ENCODE data around the gene TRIM33.
"Not testable (repeated sequence)": the region's sequence is repeated elsewhere in the genome, so short reads cannot be mapped to it uniquely, and the experiment has no call there.

Gene TRIM33

GRCh38 chr1:114384922-114385321, 126.1 kb downstream of the TRIM33 start:
- Mint-ChIP-seq H3K27ac (no peak overlapping the region), H3K36me3 (peaks cover 13% of the 10 kb centered on the region), H3K4me1 (ENCODE audit: low read depth) (no peaks in the 10 kb centered on the region), H3K27me3 (no peaks in the 10 kb centered on the region), H3K9me3 (ENCODE audit: low read depth) (peaks cover 21% of the 10 kb centered on the region), H3K4me3 (no peak overlapping the region)

GRCh38 chr1:114379987-114380386, 131.0 kb downstream of the TRIM33 start:
- H3K4me1 Mint-ChIP-seq (ENCODE audit: low read depth), result no peaks in the 10 kb centered on the region
- H3K9me3 Mint-ChIP-seq (ENCODE audit: low read depth), result peaks cover 8% of the 10 kb centered on the region
- H3K27me3 Mint-ChIP-seq, result no peaks in the 10 kb centered on the region
- no peak overlapping the region for H3K27ac Mint-ChIP-seq
- no peak overlapping the region for H3K4me3 Mint-ChIP-seq
- peaks cover 10% of the 10 kb centered on the region for H3K36me3 Mint-ChIP-seq

GRCh38 chr1:114379358-114379757, 131.6 kb downstream of the TRIM33 start:
- no peaks in the 10 kb centered on the region for H3K27me3 Mint-ChIP-seq
- H3K9me3 Mint-ChIP-seq (ENCODE audit: low read depth), result peaks cover 8% of the 10 kb centered on the region
- no peaks in the 10 kb centered on the region for H3K4me1 Mint-ChIP-seq (ENCODE audit: low read depth)
- no peak overlapping the region for H3K27ac Mint-ChIP-seq
- peaks cover 7% of the 10 kb centered on the region for H3K36me3 Mint-ChIP-seq
- no peak overlapping the region for H3K4me3 Mint-ChIP-seq

GRCh38 chr1:114377356-114377755, 133.6 kb downstream of the TRIM33 start:
- Mint-ChIP-seq H3K36me3 (peaks cover 7% of the 10 kb centered on the region), H3K9me3 (ENCODE audit: low read depth) (peaks cover 8% of the 10 kb centered on the region), H3K4me3 (no peak overlapping the region), H3K4me1 (ENCODE audit: low read depth) (no peaks in the 10 kb centered on the region), H3K27me3 (no peaks in the 10 kb centered on the region), H3K27ac (no peak overlapping the region)

GRCh38 chr1:114369930-114370329, 141.1 kb downstream of the TRIM33 start:
- no peak overlapping the region for H3K27ac Mint-ChIP-seq
- H3K36me3 Mint-ChIP-seq, result peaks cover 2% of the 10 kb centered on the region
- no peaks in the 10 kb centered on the region for H3K9me3 Mint-ChIP-seq (ENCODE audit: low read depth)
- no peaks in the 10 kb centered on the region for H3K4me1 Mint-ChIP-seq (ENCODE audit: low read depth)
- peaks cover 1% of the 10 kb centered on the region for H3K27me3 Mint-ChIP-seq
- H3K4me3 Mint-ChIP-seq, result no peak overlapping the region

- H3K36me3 Mint-ChIP-seq; H3K4me1 Mint-ChIP-seq (ENCODE audit: low read depth); H3K27ac Mint-ChIP-seq: not testable (repeated sequence)
Observed at GRCh38 chr1:114369266-114369919, 141.6 kb downstream of the TRIM33 start.

GRCh38 chr1:114368560-114369255, 142.3 kb downstream of the TRIM33 start:
- no peaks in the 10 kb centered on the region for H3K4me1 Mint-ChIP-seq (ENCODE audit: low read depth)
- peaks cover 2% of the 10 kb centered on the region for H3K9me3 Mint-ChIP-seq (ENCODE audit: low read depth)
- no peak overlapping the region for H3K4me3 Mint-ChIP-seq
- H3K27me3 Mint-ChIP-seq, result peaks cover 1% of the 10 kb centered on the region
- no peak overlapping the region for H3K27ac Mint-ChIP-seq
- H3K36me3 Mint-ChIP-seq, result peaks cover 6% of the 10 kb centered on the region

More at GRCh38 chr1:114369266-114369919, 141.6 kb downstream of the TRIM33 start:
- not testable (repeated sequence) for H3K4me3 Mint-ChIP-seq; H3K9me3 Mint-ChIP-seq (ENCODE audit: low read depth); H3K27me3 Mint-ChIP-seq

- no peak overlapping the region for H3K27ac Mint-ChIP-seq
- H3K27me3 Mint-ChIP-seq, result peaks cover 1% of the 10 kb centered on the region
- H3K4me1 Mint-ChIP-seq (ENCODE audit: low read depth), result no peaks in the 10 kb centered on the region
- H3K36me3 Mint-ChIP-seq, result peaks cover 14% of the 10 kb centered on the region
- H3K9me3 Mint-ChIP-seq (ENCODE audit: low read depth), result peaks cover 8% of the 10 kb centered on the region
- H3K4me3 Mint-ChIP-seq, result no peak overlapping the region
Observed at GRCh38 chr1:114367810-114368209, 143.2 kb downstream of the TRIM33 start.

- not testable (repeated sequence) for H3K27ac Mint-ChIP-seq; H3K4me1 Mint-ChIP-seq (ENCODE audit: low read depth); H3K27me3 Mint-ChIP-seq; H3K9me3 Mint-ChIP-seq (ENCODE audit: low read depth); H3K4me3 Mint-ChIP-seq
- peaks cover 17% of the 10 kb centered on the region for H3K36me3 Mint-ChIP-seq
Observed at GRCh38 chr1:114363230-114363629, 147.8 kb downstream of the TRIM33 start.

GRCh38 chr1:114359791-114360190, 151.2 kb downstream of the TRIM33 start:
- no peak overlapping the region for H3K4me3 Mint-ChIP-seq
- H3K36me3 Mint-ChIP-seq, result peaks cover 14% of the 10 kb centered on the region
- no peak overlapping the region for H3K27ac Mint-ChIP-seq
- peaks cover 8% of the 10 kb centered on the region for H3K9me3 Mint-ChIP-seq (ENCODE audit: low read depth)
- no peaks in the 10 kb centered on the region for H3K27me3 Mint-ChIP-seq
- H3K4me1 Mint-ChIP-seq (ENCODE audit: low read depth), result no peaks in the 10 kb centered on the region

- Mint-ChIP-seq H3K36me3 (no peaks in the 10 kb centered on the region), H3K4me1 (ENCODE audit: low read depth) (peaks cover 6% of the 10 kb centered on the region), H3K4me3 (no peak overlapping the region), H3K27ac (no peak overlapping the region), H3K27me3 (no peaks in the 10 kb centered on the region), H3K9me3 (ENCODE audit: low read depth) (no peaks in the 10 kb centered on the region)
Observed at GRCh38 chr1:114355240-114355639, 155.8 kb downstream of the TRIM33 start.

- Mint-ChIP-seq H3K4me3 (no peak overlapping the region), H3K27me3 (no peaks in the 10 kb centered on the region), H3K9me3 (ENCODE audit: low read depth) (no peaks in the 10 kb centered on the region), H3K4me1 (ENCODE audit: low read depth) (peaks cover 6% of the 10 kb centered on the region), H3K36me3 (no peaks in the 10 kb centered on the region), H3K27ac (no peak overlapping the region)
Observed at GRCh38 chr1:114353262-114353661, 157.7 kb downstream of the TRIM33 start.

- no peaks in the 10 kb centered on the region for H3K36me3 Mint-ChIP-seq
- H3K27me3 Mint-ChIP-seq, result no peaks in the 10 kb centered on the region
- H3K4me3 Mint-ChIP-seq, result no peak overlapping the region
- H3K4me1 Mint-ChIP-seq (ENCODE audit: low read depth), result peaks cover 6% of the 10 kb centered on the region
- H3K27ac Mint-ChIP-seq, result no peak overlapping the region
- H3K9me3 Mint-ChIP-seq (ENCODE audit: low read depth), result no peaks in the 10 kb centered on the region
Observed at GRCh38 chr1:114352797-114353196, 158.2 kb downstream of the TRIM33 start.

GRCh38 chr1:114350731-114351445, 160.1 kb downstream of the TRIM33 start:
- Mint-ChIP-seq H3K9me3 (ENCODE audit: low read depth) (no peaks in the 10 kb centered on the region), H3K4me3 (no peak overlapping the region), H3K36me3 (no peaks in the 10 kb centered on the region), H3K27me3 (no peaks in the 10 kb centered on the region), H3K27ac (no peak overlapping the region), H3K4me1 (ENCODE audit: low read depth) (peaks cover 15% of the 10 kb centered on the region)

GRCh38 chr1:114349891-114350605, 161.0 kb downstream of the TRIM33 start:
- H3K4me1 Mint-ChIP-seq (ENCODE audit: low read depth), result peaks cover 19% of the 10 kb centered on the region
- H3K27ac Mint-ChIP-seq, result no peak overlapping the region
- no peaks in the 10 kb centered on the region for H3K9me3 Mint-ChIP-seq (ENCODE audit: low read depth)
- H3K36me3 Mint-ChIP-seq, result no peaks in the 10 kb centered on the region
- H3K27me3 Mint-ChIP-seq, result no peaks in the 10 kb centered on the region
- no peak overlapping the region for H3K4me3 Mint-ChIP-seq

Measured in activated naive CD8-positive, alpha-beta T cell (primary cell).